ENCODE data around the gene SFRP5.

DNA sequence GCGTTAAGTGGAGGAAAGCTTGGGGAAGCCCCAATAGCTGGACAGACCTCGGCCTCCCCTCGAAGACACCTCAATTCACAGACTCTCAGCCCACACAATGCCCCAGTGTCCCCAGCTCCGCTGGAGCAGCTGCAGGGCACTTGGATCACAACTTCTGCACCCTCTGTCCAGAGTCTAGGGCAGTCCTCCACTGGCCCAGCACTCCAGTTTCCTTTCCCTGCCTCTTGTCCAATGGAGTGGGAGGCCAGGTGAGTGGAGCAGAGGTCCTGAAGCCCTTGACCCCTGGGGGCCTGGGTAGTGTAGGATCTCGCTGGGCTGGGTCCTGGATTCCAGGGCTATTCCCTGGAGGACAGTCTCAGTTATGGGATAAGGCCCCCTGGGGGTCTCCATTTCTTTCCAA, 11.9 kb downstream of the SFRP5 start:
- TF ChIP-seq PATZ1 (CRISPR knock-in tag; IDR thresholded peaks at IDR 0.05; ENCODE audit: borderline replicate concordance): no peak
- no peak for TF ChIP-seq CSDC2 (CRISPR knock-in tag; IDR thresholded peaks at IDR 0.05)
- no peak for TF ChIP-seq CREB5 (CRISPR knock-in tag; IDR thresholded peaks at IDR 0.05; ENCODE audit: low read depth)
- no peak for TF ChIP-seq CSRNP3 (CRISPR knock-in tag; IDR thresholded peaks at IDR 0.05)
- TF ChIP-seq ZNF565 (CRISPR knock-in tag; conservative IDR thresholded peaks at IDR 0.05; ENCODE audit: low read depth): no peak
- TF ChIP-seq TSHZ2 (CRISPR knock-in tag; IDR thresholded peaks at IDR 0.05): no peak
- no peak for TF ChIP-seq RARB (CRISPR knock-in tag; IDR thresholded peaks at IDR 0.05)
